ENCODE measurements around the gene RELT.
A peak's percentile ranks its signal among the peaks of the same experiment; 100 is the strongest.

The RELT gene

GRCh38 chr11:73392108-73393010, 16.2 kb downstream of the RELT start:
- no peak for DNase-seq (ENCODE audit: low read depth)

- DNase-seq (ENCODE audit: low read depth): no peak
Measured at GRCh38 chr11:73393011-73393380, 16.8 kb downstream of the RELT start.

- peak; percentile 54 for DNase-seq (ENCODE audit: low read depth)
Measured at GRCh38 chr11:73393479-73394415, 17.5 kb downstream of the RELT start.

GRCh38 chr11:73394416-73395296, 18.5 kb downstream of the RELT start:
- no peak for DNase-seq (ENCODE audit: low read depth)

GRCh38 chr11:73395297-73396208, 19.4 kb downstream of the RELT start:
- DNase-seq (ENCODE audit: low read depth): no peak

- DNase-seq (ENCODE audit: low read depth): no peak
Measured at GRCh38 chr11:73396251-73396930, 20.2 kb downstream of the RELT start.

GRCh38 chr11:73396985-73397384, 20.8 kb downstream of the RELT start:
- no peak for DNase-seq (ENCODE audit: low read depth)

GRCh38 chr11:73397468-73398131, 21.4 kb downstream of the RELT start:
- no peak for DNase-seq (ENCODE audit: low read depth)

- DNase-seq (ENCODE audit: low read depth): no peak
Measured at GRCh38 chr11:73398132-73398526, 21.9 kb downstream of the RELT start.

- no peak for DNase-seq (ENCODE audit: low read depth)
Measured at GRCh38 chr11:73398721-73399120, 22.5 kb downstream of the RELT start.

GRCh38 chr11:73399159-73399590, 23.0 kb downstream of the RELT start:
- no peak for DNase-seq (ENCODE audit: low read depth)

- DNase-seq (ENCODE audit: low read depth): no peak
Measured at GRCh38 chr11:73399636-73400035, 23.4 kb downstream of the RELT start.

- no peak for DNase-seq (ENCODE audit: low read depth)
Measured at GRCh38 chr11:73400293-73400692, 24.1 kb downstream of the RELT start.

- no peak for DNase-seq (ENCODE audit: low read depth)
Measured at GRCh38 chr11:73401217-73401923, 25.2 kb downstream of the RELT start.

- no peak for DNase-seq (ENCODE audit: low read depth)
Measured at GRCh38 chr11:73401924-73402833, 26.0 kb downstream of the RELT start.

GRCh38 chr11:73402834-73403185, 26.6 kb downstream of the RELT start:
- DNase-seq (ENCODE audit: low read depth): no peak

GRCh38 chr11:73403541-73403940, 27.3 kb downstream of the RELT start:
- no peak for DNase-seq (ENCODE audit: low read depth)

GRCh38 chr11:73404048-73404447, 27.8 kb downstream of the RELT start:
- DNase-seq (ENCODE audit: low read depth): no peak
